Measurements from ENCODE around the gene LCE2C.
A peak's percentile ranks its signal among the peaks of the same experiment; 100 is the strongest.

The LCE2C gene

GRCh38 chr1:152707860-152708259, 32.8 kb downstream of the LCE2C start, which contains the start of gene LCE4A:
Gene LCE4A, plus strand, starts transcription at chr1:152708160. Its CDS starts 916 bp downstream, at chr1:152709076.
- DNase-seq (ENCODE audit: low read depth), result no peak
- TF ChIP-seq, protein P1, sequence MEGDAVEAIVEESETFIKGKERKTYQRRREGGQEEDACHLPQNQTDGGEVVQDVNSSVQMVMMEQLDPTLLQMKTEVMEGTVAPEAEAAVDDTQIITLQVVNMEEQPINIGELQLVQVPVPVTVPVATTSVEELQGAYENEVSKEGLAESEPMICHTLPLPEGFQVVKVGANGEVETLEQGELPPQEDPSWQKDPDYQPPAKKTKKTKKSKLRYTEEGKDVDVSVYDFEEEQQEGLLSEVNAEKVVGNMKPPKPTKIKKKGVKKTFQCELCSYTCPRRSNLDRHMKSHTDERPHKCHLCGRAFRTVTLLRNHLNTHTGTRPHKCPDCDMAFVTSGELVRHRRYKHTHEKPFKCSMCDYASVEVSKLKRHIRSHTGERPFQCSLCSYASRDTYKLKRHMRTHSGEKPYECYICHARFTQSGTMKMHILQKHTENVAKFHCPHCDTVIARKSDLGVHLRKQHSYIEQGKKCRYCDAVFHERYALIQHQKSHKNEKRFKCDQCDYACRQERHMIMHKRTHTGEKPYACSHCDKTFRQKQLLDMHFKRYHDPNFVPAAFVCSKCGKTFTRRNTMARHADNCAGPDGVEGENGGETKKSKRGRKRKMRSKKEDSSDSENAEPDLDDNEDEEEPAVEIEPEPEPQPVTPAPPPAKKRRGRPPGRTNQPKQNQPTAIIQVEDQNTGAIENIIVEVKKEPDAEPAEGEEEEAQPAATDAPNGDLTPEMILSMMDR (conservative IDR thresholded peaks at IDR 0.05; ENCODE audit: control insufficient read depth, insufficient read depth, low read depth, low read length), result no peak
- no peak within 1 kb of the TSS for H3K4me3 ChIP-seq (ENCODE audit: control insufficient read depth, low read depth, low read length)

DNA sequence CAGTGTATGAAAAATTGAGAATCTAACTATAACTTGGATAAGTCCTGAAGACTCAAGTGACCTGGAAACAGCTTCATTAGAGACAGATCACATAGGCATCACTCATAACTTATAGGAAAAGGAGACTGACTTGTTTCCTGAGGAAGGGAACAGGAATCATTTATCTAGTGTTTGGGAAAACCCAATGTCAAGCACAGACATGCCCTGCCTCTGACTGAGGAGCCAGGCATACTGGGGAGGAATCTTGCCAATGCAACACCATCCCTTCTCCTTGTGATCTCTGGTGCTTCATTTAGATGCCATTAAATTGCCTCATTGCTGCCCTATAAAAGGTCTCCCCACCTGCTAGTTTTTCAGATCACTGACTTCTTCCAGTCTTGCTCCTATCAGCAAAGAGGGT, 43.2 kb downstream of the LCE2C start:
- no peak overlapping the region for H3K4me3 ChIP-seq (ENCODE audit: control insufficient read depth, low read depth, low read length)
- DNase-seq (ENCODE audit: low read depth), result no peak
- TF ChIP-seq, protein P1 (conservative IDR thresholded peaks at IDR 0.05; ENCODE audit: control insufficient read depth, insufficient read depth, low read depth, low read length), result no peak

DNA sequence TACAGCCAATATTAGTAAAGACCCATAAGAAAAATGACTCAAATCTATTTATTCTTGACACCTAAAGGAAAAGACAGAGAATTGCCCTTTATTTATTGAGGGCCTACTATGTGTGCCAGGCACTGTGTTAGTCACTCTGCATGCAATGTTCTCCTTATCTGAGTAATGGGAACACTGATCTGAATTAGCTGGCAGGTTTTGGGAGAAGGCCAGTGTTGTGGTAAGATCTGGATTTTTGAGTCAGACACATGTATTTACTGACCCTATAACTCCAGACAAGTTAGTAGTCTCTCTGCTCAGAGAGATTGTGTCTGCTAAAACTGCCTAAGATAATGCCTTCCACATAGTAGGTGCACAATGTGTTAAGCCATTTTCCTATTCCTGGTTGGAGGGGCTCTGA, 50.2 kb downstream of the LCE2C start:
- TF ChIP-seq, protein P1 (conservative IDR thresholded peaks at IDR 0.05; ENCODE audit: control insufficient read depth, insufficient read depth, low read depth, low read length), result no peak
- no peak overlapping the region for H3K4me3 ChIP-seq (ENCODE audit: control insufficient read depth, low read depth, low read length)
- DNase-seq (ENCODE audit: low read depth), result peak; percentile 58

Measured in fibroblast of mammary gland (primary cell).